Measurements from ENCODE around the gene MUCL3. TPM values are rescaled to one million over a fixed set of nuclear protein-coding genes. Genes with fewer than 3 reads are reported as not detected.

Gene MUCL3
- total RNA-seq, 1 experiment from 2014 or later, result not detected

- no TSS peak for BruUV-seq (replicated peaks)
- intact Hi-C loops (cut with micrococcal nuclease; ENCODE audit: unreplicated experiment), result loop anchor here (1.0 kb wide), 1 partner anchor 100 kb away; no protein-coding TSS in a partner anchor
- POLR2A ChIA-PET (ENCODE audit: low non-redundant PET), result no interaction called here
- Histone ChIP-seq H3K9me3 (ENCODE audit: low read depth, low read length, poor library complexity, severe bottlenecking) (no peaks in the 10 kb centered on the region), H3K27ac (ENCODE audit: low read depth, low read length, poor library complexity, severe bottlenecking) (peak overlapping the region; percentile 67), H3K4me1 (ENCODE audit: insufficient read depth, low read length, poor library complexity, severe bottlenecking) (peaks cover 18% of the 10 kb centered on the region), H3K36me3 (ENCODE audit: insufficient read depth, low read length, poor library complexity, severe bottlenecking) (no peaks in the 10 kb centered on the region), H3K27me3 (replicated peaks; ENCODE audit: insufficient read depth, low read depth, low read length, poor library complexity) (no peaks in the 10 kb centered on the region), H3K4me3 (ENCODE audit: low read depth, low read length, poor library complexity, severe bottlenecking) (no peak overlapping the region)
- peak; percentile 96 for DNase-seq (ENCODE audit: low spot score)
- CTCF ChIA-PET, result interaction anchor here (0.6 to 3.1 kb wide), 4 partner anchors 13 to 145 kb away, joined by 4 to 11 read pairs (median 5); no protein-coding TSS in a partner anchor
- no peak for TF ChIP-seq EZH2 (IDR thresholded peaks at IDR 0.05; ENCODE audit: borderline replicate concordance, low read depth, low read length, poor library complexity, severe bottlenecking)
- peak; percentile 72 for TF ChIP-seq CTCF (conservative IDR thresholded peaks at IDR 0.05; ENCODE audit: low read depth, low read length)
These were observed 1.7 kb downstream of the MUCL3 start for GRCh38 chr6:30942338-30943060.

- Histone ChIP-seq H3K27me3 (replicated peaks; ENCODE audit: insufficient read depth, low read depth, low read length, poor library complexity) (no peaks in the 10 kb centered on the region), H3K4me3 (ENCODE audit: low read depth, low read length, poor library complexity, severe bottlenecking) (no peak overlapping the region), H3K4me1 (ENCODE audit: insufficient read depth, low read length, poor library complexity, severe bottlenecking) (peaks cover 18% of the 10 kb centered on the region), H3K36me3 (ENCODE audit: insufficient read depth, low read length, poor library complexity, severe bottlenecking) (no peaks in the 10 kb centered on the region), H3K9me3 (ENCODE audit: low read depth, low read length, poor library complexity, severe bottlenecking) (no peaks in the 10 kb centered on the region), H3K27ac (ENCODE audit: low read depth, low read length, poor library complexity, severe bottlenecking) (no peak overlapping the region)
- BruUV-seq (replicated peaks), result no TSS peak
- ChIA-PET CTCF (no interaction called here), POLR2A (ENCODE audit: low non-redundant PET) (no interaction called here)
- intact Hi-C loops (cut with micrococcal nuclease; ENCODE audit: unreplicated experiment), result no loop called here
- no peak for DNase-seq (ENCODE audit: low spot score)
- TF ChIP-seq CTCF (conservative IDR thresholded peaks at IDR 0.05; ENCODE audit: low read depth, low read length) (no peak), EZH2 (IDR thresholded peaks at IDR 0.05; ENCODE audit: borderline replicate concordance, low read depth, low read length, poor library complexity, severe bottlenecking) (no peak)
These were observed 3.3 kb downstream of the MUCL3 start for GRCh38 chr6:30944051-30944450.

- DNase-seq (ENCODE audit: low spot score), result no peak
- H3K27ac ChIP-seq (ENCODE audit: low read depth, low read length, poor library complexity, severe bottlenecking), result no peak overlapping the region
- POLR2A ChIA-PET (ENCODE audit: low non-redundant PET), result no interaction called here
- no peak overlapping the region for H3K4me3 ChIP-seq (ENCODE audit: low read depth, low read length, poor library complexity, severe bottlenecking)
- H3K4me1 ChIP-seq (ENCODE audit: insufficient read depth, low read length, poor library complexity, severe bottlenecking), result peaks cover 15% of the 10 kb centered on the region
- CTCF ChIA-PET, result no interaction called here
- no peaks in the 10 kb centered on the region for H3K9me3 ChIP-seq (ENCODE audit: low read depth, low read length, poor library complexity, severe bottlenecking)
- no TSS peak for BruUV-seq (replicated peaks)
- intact Hi-C loops (cut with micrococcal nuclease; ENCODE audit: unreplicated experiment), result no loop called here
- no peak for TF ChIP-seq EZH2 (IDR thresholded peaks at IDR 0.05; ENCODE audit: borderline replicate concordance, low read depth, low read length, poor library complexity, severe bottlenecking)
- no peak for TF ChIP-seq CTCF (conservative IDR thresholded peaks at IDR 0.05; ENCODE audit: low read depth, low read length)
- no peaks in the 10 kb centered on the region for H3K27me3 ChIP-seq (replicated peaks; ENCODE audit: insufficient read depth, low read depth, low read length, poor library complexity)
- H3K36me3 ChIP-seq (ENCODE audit: insufficient read depth, low read length, poor library complexity, severe bottlenecking), result no peaks in the 10 kb centered on the region
These were observed 4.5 kb downstream of the MUCL3 start for GRCh38 chr6:30945281-30945680.
